Loucy (cell line): ENCODE results near the gene SYNE1.
"Not testable (repeated sequence)": the region's sequence is repeated elsewhere in the genome, so short reads cannot be mapped to it uniquely, and the experiment has no call there.

Experiments
- H2AFZ ChIP-seq: fragments of 200-600 bp; sonication (generic); 2 replicates; pipeline ENCODE4 v1.6.0; 2016; ENCODE audit warnings: antibody characterized with exemption, mild to moderate bottlenecking, low read length, moderate library complexity
- H3F3A ChIP-seq: fragments of 200-600 bp; 2 replicates; pipeline ENCODE4 v1.6.0; 2016; ENCODE audit warnings: antibody characterized with exemption, low read depth, mild to moderate bottlenecking
- H3K27me3 ChIP-seq: fragments of 200-600 bp; sonication (generic); 2 replicates; pipeline ENCODE4 v1.6.1; 2014; ENCODE audit warnings: low read length, mild to moderate bottlenecking; ENCODE audit not compliant: insufficient read depth, poor library complexity, severe bottlenecking
- H3K36me3 ChIP-seq: fragments of 200-600 bp; sonication (generic); 2 replicates; pipeline ENCODE4 v1.6.1; 2016; ENCODE audit warnings: low read length; ENCODE audit not compliant: insufficient read depth
- H3K4me1 ChIP-seq: fragments of 200-600 bp; sonication (generic); 2 replicates; pipeline ENCODE4 v1.5.1; 2014; ENCODE audit warnings: low read length, mild to moderate bottlenecking; ENCODE audit not compliant: insufficient read depth, poor library complexity, severe bottlenecking
- H3K4me2 ChIP-seq: fragments of 200-600 bp; sonication (generic); 2 replicates; pipeline ENCODE4 v1.6.0; 2014; ENCODE audit warnings: antibody characterized with exemption, low read length, low read depth, mild to moderate bottlenecking; ENCODE audit not compliant: poor library complexity, severe bottlenecking
- H3K4me3 ChIP-seq: fragments of 200-600 bp; sonication (generic); 2 replicates; pipeline ENCODE4 v1.5.1; 2014; ENCODE audit warnings: low read length, mild to moderate bottlenecking, mixed read lengths; ENCODE audit not compliant: poor library complexity, severe bottlenecking
- H3K79me2 ChIP-seq: fragments of 200-600 bp; sonication (generic); 2 replicates; pipeline ENCODE4 v1.6.1; 2014; ENCODE audit warnings: low read length; ENCODE audit not compliant: insufficient read depth
- H3K9ac ChIP-seq: fragments of 200-600 bp; sonication (generic); 2 replicates; pipeline ENCODE4 v1.6.0; 2014; ENCODE audit warnings: mild to moderate bottlenecking, low read depth, low read length, moderate library complexity; ENCODE audit not compliant: poor library complexity, severe bottlenecking
- H3K9me2 ChIP-seq: fragments of 200-600 bp; sonication (generic); replicated peaks from 2 replicates; pipeline ENCODE4 v1.6.1; 2016; ENCODE audit warnings: low read depth, low read length, mixed read lengths
- H3K9me3 ChIP-seq: fragments of 200-600 bp; sonication (generic); 2 replicates; pipeline ENCODE4 v1.6.1; 2014; ENCODE audit warnings: mild to moderate bottlenecking, antibody characterized with exemption, low read length, low read depth; ENCODE audit not compliant: insufficient read depth
- H4K20me1 ChIP-seq: fragments of 200-600 bp; sonication (generic); 2 replicates; pipeline ENCODE4 v1.6.0; 2014; ENCODE audit warnings: antibody characterized with exemption, low read length, mild to moderate bottlenecking; ENCODE audit not compliant: insufficient read depth, poor library complexity, severe bottlenecking
- EZH2phosphoT487 ChIP-seq: fragments of 200-600 bp; IDR thresholded peaks from 2 replicates; pipeline ENCODE4 v1.6.1; 2018; ENCODE audit warnings: antibody characterized with exemption, mild to moderate bottlenecking, moderate library complexity, borderline replicate concordance
- TF ChIP-seq, protein P1 (sequence below): fragments of 200-600 bp; sonication (generic); conservative IDR thresholded peaks from 2 replicates; pipeline ENCODE4 v1.5.1; 2014; ENCODE audit warnings: mild to moderate bottlenecking, antibody characterized with exemption, low read length

SYNE1 gene

GRCh38 chr6:152329638-152330448 lies 307.3 kb downstream of the SYNE1 start:
- H2AFZ ChIP-seq: no peak overlapping the region
- no peaks in the 10 kb centered on the region for H3K27me3 ChIP-seq

GRCh38 chr6:152328200-152328599 lies 309.0 kb downstream of the SYNE1 start:
- not testable (repeated sequence) for H3K36me3 ChIP-seq, H3K79me2 ChIP-seq, H4K20me1 ChIP-seq

More at GRCh38 chr6:152329638-152330448, 307.3 kb downstream of the SYNE1 start:
- Histone ChIP-seq H3K36me3 (no peaks in the 10 kb centered on the region), H3K4me2 (no peak overlapping the region), H4K20me1 (no peaks in the 10 kb centered on the region), H3K9me2 (no peaks in the 10 kb centered on the region), H3K79me2 (no peaks in the 10 kb centered on the region), H3K4me1 (no peaks in the 10 kb centered on the region), H3F3A (no peaks in the 10 kb centered on the region), H3K4me3 (no peak overlapping the region), H3K9ac (no peak overlapping the region), H3K9me3 (no peaks in the 10 kb centered on the region)
- TF ChIP-seq EZH2phosphoT487: no peak
- TF ChIP-seq, protein P1, sequence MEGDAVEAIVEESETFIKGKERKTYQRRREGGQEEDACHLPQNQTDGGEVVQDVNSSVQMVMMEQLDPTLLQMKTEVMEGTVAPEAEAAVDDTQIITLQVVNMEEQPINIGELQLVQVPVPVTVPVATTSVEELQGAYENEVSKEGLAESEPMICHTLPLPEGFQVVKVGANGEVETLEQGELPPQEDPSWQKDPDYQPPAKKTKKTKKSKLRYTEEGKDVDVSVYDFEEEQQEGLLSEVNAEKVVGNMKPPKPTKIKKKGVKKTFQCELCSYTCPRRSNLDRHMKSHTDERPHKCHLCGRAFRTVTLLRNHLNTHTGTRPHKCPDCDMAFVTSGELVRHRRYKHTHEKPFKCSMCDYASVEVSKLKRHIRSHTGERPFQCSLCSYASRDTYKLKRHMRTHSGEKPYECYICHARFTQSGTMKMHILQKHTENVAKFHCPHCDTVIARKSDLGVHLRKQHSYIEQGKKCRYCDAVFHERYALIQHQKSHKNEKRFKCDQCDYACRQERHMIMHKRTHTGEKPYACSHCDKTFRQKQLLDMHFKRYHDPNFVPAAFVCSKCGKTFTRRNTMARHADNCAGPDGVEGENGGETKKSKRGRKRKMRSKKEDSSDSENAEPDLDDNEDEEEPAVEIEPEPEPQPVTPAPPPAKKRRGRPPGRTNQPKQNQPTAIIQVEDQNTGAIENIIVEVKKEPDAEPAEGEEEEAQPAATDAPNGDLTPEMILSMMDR: no peak

DNA sequence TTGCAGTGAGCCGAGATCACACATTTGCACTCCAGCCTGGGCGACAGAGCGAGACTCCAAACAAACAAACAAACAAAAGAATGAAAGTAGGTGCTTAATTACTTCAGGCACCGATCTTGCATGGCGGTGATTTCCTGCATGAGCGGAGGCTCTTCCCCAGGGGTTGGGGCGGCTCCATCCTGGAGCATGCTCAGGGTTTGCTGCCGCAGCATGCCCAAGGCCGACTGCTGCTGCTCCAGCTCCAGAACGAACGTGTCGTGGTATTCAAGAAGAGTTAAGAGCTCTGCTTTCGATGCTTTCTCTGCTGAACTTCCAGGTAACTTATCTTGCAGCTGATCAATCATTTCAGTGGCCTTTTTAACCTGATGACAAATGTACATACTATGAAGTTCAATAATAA lies 313.8 kb downstream of the SYNE1 start:
- no peaks in the 10 kb centered on the region for H3K4me1 ChIP-seq
- no peaks in the 10 kb centered on the region for H3K79me2 ChIP-seq
- no peaks in the 10 kb centered on the region for H3K27me3 ChIP-seq
- no peak overlapping the region for H3K4me3 ChIP-seq
- H3K36me3 ChIP-seq: no peaks in the 10 kb centered on the region
- no peaks in the 10 kb centered on the region for H3K9me3 ChIP-seq
- H3K4me2 ChIP-seq: no peak overlapping the region
- no peaks in the 10 kb centered on the region for H3K9me2 ChIP-seq
- H3K9ac ChIP-seq: no peak overlapping the region
- H4K20me1 ChIP-seq: no peaks in the 10 kb centered on the region
- H2AFZ ChIP-seq: no peak overlapping the region
- no peaks in the 10 kb centered on the region for H3F3A ChIP-seq
- no peak for TF ChIP-seq EZH2phosphoT487
- TF ChIP-seq, protein P1: no peak

More at GRCh38 chr6:152328200-152328599, 309.0 kb downstream of the SYNE1 start:
- H3K4me3 ChIP-seq, H3K4me1 ChIP-seq, H3K9ac ChIP-seq, H3K9me2 ChIP-seq, H3K27me3 ChIP-seq, H3K9me3 ChIP-seq, H3F3A ChIP-seq, H2AFZ ChIP-seq, H3K4me2 ChIP-seq: not testable (repeated sequence)

DNA sequence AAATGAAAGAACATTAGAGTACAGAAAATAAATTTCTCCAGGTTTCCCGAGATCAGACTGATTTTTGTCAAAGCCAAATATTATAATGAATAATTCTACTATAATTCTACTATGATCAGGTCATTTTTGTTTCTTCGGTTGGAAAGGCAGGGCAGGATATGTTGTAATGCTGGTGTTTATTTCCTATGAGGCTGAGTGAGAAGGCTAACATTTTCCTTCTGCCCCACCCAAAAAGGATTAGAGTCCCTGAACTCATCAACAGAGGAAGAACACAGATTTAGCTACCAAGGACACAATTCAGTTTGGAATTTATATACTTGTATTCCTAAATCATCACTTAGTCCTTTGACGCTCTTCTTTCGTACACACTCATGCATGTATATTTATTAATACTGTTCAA lies 318.9 kb downstream of the SYNE1 start:
- Histone ChIP-seq H3K79me2 (no peaks in the 10 kb centered on the region), H2AFZ (no peak overlapping the region), H3K9me2 (no peaks in the 10 kb centered on the region), H3K27me3 (no peaks in the 10 kb centered on the region), H4K20me1 (no peaks in the 10 kb centered on the region), H3F3A (no peaks in the 10 kb centered on the region), H3K36me3 (no peaks in the 10 kb centered on the region), H3K9ac (no peak overlapping the region), H3K9me3 (no peaks in the 10 kb centered on the region), H3K4me1 (no peaks in the 10 kb centered on the region), H3K4me3 (no peak overlapping the region), H3K4me2 (no peak overlapping the region)
- TF ChIP-seq EZH2phosphoT487: no peak
- TF ChIP-seq, protein P1: no peak
